SW 1271 (cell line): ENCODE measurements around the gene CYBB.

Experiments
- DNase-seq, 2 experiments: peaks; one replicate each; lab custom pipeline; 2025; lab: John Stamatoyannopoulos, UW

Gene CYBB

DNA sequence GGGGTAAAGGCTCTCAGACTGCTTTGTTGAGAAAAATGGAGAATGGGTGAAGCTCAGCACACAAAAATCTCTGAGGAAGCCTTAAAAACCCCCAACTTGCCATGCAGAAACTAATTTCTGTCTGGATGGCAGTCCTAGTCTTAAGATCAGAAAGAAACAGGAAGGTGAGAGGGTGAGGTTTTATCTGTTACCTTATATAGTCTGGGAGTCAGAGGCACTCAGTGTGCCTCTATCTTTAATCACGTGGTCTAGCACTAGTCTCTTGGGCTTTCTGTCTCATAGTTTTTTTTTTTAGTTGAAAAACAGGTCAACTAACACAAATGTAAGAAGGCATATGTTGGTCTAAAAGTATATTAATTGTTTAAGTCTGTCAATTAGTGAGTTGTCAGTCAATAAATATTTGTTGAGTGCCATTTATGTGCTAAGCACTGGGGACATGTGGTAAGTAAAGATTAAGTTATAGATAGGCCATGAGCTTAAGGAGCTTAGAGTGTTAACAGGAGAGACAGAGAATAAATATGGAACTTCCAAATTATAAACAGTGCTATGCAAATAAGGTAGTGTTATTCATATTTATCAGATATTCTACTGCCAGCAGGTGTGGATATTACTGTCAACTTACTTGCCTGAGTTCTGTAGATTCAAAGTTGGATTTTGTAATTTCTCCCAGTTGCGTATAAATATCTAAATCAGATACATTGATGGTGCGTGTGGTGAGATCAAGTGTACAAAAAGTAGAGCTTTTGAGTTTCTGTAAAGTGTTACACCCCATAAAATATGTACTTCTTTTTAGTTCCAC is 7.0 kb downstream of the CYBB start:
- DNase-seq: no peak

DNA sequence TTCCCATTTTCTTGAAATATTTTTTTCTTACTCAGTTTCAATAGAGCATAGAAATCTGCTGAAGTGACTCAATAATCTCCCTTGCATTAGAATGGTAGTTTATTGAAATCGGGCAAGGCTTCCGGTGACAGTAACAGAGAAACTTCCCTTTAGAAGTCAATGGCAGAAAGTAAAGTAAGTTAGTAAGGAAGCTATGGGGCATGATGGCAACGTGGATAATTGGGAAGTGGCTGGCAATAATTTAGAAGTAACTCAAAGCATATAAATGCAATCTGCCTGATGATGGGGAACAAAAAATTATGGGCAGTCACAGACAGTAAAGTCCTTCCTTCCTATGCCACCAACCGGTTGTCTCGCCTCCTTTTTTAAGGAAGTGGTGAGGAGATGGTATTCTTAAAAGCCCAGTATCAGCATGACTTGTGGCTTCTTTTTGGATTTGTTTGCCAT is 7.6 kb downstream of the CYBB start:
- DNase-seq: no peak

DNA sequence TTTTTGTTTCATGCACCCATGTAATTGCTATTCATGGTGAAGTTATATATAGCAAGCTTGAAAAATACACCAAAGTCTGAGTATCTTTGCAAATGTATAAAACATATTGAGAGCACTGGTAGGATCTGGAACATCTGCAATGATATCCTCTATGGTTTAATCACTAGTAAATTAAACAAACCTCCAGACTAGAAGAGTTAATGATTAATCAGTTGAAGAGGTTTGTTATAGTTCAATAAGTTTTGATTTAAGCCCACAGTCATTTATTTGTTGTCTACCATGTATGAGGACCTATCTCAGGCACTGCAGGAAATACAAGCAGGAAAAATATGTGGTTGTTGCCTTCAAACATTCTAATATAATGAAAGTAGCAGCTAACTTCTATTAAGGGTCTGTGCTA is 16.5 kb downstream of the CYBB start:
- DNase-seq: no peak

DNA sequence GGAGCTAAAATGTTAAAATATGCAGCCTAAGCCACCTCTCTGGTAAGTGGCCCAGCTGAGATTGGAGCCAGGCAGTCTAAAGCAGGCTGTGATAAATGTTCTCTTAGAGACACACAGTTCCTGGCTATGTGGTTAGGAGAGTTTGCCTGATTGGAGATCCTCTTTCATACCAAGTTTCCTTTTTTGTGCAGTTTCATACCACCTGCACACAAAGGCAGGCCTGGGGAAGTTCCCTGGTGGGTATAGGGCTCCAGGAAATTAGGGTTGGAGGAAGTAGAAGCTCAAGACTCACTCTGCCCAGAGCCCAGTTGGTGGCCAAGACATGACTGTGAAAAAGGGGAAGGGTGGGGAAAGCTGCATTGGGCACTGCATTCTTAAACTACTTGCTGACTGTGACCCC is 16.9 kb downstream of the CYBB start:
- DNase-seq: no peak

DNA sequence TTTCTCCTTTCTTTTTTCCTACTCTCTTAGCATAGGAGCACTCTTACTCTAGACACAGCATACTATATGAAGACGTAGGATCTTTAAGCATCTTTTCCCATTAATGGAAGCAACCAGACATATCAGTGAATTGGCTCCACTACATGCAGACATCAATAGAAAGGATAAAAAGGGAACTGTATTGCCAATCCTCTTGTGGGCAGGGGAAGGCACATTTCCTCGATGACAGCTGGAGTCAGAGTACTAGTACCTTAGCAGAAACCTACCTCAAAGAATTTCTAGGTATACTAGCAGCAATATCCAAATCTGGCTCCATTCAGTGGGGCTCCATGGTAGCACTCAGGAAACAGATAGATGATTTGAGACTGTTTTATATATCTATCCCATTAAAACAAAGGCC is 20.1 kb downstream of the CYBB start:
- no peak for DNase-seq

DNA sequence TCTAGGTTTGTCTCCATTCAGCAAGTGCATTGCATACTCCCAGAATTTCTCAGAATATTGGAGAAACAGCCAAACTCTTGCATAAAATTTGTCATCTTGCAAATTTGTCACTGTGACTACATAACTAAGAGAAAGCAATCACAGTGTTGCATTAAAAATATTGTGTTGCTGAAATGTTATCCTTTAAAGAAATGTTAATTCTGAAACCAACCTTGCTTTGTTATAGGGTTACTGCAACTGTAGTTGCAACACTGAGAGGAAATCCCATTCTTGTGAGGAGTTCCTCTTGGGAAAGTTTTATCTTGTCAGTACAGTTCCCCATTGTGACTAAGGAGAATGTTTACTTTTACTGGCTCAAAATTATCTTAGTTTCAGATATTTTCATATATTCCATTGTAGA is 20.9 kb downstream of the CYBB start:
- no peak for DNase-seq

DNA sequence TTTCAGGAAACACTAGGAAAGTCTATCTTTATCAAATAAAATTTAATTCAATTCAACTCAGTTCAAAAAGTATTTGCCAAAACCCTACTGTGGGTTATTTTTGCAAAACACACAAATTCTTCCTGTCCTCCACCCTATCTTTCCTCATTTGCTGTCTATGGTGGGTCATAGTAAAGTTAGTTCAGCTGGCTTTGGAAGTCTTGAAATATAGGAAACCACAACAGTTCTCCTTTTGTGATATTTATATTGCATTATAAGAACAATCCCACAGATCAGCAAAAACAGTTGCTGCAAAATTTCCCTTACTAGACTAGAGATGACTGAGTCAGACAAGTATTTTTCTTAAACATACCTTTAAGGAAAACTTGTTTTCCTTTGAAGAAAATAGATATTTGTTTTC is 22.2 kb downstream of the CYBB start:
- DNase-seq: no peak

DNA sequence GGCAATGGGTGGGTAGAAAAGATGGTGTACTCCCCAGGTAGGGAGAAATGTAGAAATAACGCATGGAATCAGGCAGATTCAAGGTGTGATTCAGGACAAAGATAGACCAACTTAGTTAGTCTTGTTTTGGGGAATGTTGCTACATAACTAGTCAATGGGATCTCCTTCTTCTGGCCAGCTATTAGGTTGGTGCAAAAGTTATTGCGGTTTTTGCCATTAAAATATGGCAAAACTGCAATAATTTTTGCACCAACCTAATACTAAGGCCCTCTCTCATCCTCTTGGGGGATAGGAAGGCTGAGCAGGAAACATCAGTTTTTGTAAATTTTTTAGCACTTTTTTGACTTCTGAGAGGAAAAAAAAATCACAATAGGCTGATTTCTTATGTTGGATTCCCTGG is 23.2 kb downstream of the CYBB start:
- DNase-seq: no peak

DNA sequence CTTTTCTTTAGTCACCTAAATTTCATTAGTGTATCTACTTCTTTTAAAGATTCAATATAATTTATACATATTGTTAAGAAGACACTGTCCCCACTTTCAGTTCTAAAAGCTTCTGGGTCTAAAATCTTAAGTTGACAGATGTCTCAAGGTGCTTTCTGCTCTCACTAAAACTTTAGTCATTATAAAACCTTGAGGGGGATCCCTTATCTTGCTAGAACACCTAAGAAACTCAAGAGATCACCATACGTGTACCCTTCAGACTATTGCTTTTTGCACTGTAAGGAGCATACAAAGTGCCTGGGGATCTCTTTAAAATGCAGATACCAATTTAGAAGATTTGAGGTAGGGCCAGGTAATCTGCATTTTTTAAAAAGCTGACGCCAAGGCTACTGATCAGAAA is 30.1 kb downstream of the CYBB start:
- DNase-seq: no peak

DNA sequence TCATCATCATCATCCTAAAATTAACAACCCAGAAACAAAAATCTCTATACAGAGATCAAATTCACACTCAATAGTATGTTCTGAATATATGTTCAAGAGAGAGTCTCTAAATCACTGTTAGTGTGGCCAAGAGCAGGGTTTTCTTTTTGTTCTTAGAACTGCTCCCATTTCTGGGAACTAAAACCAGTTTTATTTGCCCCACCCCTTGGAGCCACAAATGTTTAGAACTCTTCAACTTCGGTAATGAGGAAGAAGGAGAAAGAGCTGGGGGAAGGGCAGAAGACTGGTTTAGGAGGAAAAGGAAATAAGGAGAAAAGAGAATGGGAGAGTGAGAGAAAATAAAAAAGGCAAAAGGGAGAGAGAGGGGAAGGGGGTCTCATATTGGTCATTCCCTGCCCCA is 32.3 kb downstream of the CYBB start:
- no peak for DNase-seq

DNA sequence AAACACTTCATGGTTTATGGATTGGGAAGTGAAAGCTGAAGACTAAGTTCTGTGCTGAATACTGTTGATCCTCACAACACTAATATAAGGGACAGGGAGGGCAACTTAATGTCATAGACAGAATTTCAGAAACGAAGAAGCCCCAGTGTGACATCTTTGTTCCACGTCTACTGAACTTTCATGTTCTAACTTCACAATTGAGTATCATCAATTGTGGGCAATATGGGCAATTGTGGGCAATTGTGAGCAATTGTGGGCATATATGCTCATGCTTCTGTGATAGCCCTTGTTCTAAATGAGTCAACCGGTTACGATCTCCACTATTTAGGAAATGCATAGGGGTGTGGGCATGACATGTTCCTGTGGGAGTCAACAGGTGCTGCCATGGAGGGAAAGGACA is 33.7 kb downstream of the CYBB start:
- DNase-seq: no peak

DNA sequence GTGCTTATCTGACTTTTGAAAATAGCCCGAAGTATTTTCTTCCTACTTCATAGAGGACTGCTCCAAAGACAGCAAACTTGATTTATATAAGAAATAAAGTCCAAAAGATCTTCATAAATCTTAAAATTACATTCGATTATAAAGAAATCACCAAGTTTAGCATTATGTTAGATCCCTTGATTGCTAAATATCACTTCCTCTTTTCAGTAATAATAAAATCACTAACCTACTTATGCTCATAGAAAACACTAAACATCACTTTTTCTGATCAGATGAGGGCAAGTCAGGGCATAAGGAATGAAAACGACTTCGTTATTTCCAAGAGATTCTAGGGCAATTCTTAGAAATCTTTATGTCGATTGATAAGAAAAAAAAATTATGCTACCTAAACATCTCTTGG is 35.5 kb downstream of the CYBB start:
- no peak for DNase-seq

DNA sequence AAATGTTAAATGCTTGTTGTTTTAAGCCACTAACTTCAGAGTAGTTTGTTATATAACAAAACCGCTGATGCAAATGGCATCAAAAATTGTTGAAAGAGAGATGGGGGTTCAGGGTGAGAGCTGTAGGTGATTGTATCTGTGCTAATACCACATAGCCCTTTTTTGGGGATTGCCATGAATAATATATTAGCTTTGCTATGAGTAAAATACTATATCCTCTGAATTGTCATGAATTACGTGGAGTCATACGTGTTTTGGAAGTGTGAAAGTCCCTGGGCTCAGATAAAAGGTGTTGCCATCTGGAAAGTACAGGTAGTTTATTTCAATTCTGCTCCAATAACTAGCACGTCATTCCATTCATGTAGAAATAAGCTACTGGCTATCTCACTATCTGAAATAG is 36.9 kb downstream of the CYBB start:
- no peak for DNase-seq

DNA sequence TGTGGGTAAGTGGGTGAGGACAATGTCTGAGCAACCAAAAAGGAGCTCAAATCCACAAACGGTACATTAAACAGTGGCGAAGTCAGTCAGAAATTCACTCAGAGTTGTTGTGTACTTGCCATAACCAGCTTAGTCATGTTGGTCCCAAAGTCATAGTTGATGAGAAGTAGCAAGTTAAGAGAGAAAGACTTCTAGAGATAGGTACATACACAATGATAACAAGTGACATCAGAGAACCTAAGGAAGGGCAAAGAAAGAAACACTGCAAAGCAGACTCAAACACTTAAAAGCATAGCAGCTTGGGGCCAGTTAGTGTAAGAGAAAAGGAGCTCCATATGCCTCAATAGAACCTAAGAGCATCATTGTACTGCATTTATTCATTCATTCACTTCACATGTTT is 37.3 kb downstream of the CYBB start:
- no peak for DNase-seq

DNA sequence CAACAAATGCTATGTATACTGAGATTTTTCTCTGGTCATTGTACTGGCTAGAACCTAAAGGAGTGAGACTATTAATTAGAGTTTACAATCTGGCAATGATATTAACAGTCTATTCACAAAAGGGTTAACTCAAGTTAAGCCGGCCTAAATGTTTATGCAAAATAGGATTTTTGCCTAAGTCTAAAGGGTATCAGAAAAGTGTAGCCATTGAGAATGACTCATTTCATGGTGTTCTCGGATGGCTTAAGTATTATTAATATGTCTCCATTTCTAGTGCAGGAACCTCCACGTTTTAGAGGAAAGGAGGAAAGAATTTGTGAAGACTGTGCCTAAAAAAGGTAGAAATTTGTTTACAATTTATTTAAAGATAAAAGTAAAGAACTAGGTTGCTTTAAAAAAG is 37.7 kb downstream of the CYBB start:
- no peak for DNase-seq

DNA sequence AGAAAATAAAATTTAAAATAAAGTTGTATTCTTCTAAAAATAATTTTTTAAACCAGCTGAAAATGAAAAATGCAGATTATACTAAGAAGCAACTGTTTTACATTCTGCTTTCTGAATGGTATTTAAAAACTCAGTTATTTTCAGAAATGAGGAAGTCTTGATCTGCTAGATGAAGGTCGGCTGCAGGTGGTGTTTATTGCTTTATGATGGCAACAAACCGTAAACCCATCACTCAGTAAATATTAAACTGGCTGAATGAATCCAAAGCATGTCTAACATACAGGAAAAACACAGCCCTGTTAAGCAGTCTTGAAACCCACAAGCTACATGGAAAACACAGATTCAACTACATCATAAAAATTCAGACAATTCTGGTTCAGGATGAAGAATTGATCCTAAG is 38.2 kb downstream of the CYBB start:
- no peak for DNase-seq

DNA sequence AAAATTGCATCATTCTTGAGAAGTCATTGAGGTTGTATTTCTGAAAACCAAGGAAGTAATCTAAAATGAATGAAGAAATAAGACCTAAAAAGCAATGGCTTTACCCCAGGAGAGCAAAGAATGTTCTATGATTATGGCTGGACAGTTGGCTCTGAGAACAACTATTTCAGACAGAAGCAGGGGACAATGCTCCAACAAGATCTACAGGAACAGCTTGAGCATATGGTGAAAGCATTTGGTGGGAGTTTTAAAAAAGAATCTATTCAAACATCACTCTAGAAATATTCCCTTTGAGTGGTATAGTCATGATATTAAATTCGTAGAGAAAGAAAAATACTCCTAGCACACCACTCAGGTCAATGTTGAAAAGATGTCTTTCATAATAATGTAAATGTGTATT is 40.8 kb downstream of the CYBB start:
- no peak for DNase-seq

DNA sequence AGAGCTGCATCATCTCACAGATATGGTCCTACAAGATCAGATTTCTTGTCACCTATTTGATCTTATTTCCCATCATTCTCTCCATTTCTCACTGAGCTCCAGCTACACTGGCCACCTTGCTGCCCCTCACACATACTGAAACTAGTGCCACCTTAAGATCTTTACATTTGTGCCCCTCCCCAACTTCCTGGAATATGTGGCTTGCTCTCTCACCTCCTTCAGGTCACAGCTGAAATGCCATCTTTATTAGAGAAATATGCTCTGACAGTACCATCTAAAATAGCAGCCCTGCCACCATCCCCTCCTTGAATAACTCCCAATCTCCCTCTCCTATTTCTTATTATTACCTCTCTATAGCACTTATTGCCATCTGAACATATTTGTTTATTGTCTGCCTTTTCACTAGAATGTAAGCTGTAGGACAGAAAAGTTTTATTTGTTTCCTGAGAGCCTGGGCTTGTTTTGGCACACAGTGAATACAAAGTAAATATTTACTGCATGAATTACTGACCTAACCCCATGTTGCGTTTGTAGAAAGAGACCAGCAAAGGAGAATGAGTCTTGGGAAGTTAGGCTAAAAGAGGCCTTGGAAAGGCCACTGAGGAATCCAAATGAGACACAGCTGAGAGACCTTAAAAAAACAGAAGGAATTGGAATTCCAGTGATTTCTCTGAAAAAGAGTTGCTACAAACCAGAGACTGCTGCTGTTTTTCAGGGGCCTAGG is 44.8 kb downstream of the CYBB start:
- no peak for DNase-seq

DNA sequence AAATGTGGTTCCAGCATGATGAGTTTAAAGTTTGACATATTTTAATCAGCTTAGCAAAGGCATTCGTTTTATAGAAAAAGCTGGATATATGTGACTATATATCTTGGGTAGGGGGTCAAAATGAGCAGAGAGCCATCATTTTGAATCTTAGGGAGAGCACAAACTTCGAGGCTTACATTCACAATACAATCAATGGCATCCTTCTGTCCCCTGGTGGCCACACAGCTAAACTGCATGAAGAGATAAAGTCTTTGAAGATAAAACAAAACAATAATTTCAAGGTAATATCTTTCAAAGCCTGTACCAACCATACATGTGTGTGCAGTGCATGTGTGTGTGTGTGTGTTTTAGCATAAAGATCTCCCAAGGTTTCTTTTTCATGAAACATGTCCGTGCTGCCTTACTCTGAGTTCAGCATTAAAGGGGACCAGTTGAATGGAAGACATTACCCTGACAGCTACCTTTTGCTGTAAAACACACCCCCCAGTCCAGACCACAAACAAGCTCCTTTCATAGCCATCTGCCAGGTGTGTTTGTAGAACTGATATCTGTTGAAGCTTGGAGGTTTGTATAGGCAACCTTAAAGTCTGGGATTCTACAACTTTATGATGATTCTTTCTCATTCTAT is 45.5 kb downstream of the CYBB start:
- DNase-seq: peak in 1 of 2 experiments; percentile 0

DNA sequence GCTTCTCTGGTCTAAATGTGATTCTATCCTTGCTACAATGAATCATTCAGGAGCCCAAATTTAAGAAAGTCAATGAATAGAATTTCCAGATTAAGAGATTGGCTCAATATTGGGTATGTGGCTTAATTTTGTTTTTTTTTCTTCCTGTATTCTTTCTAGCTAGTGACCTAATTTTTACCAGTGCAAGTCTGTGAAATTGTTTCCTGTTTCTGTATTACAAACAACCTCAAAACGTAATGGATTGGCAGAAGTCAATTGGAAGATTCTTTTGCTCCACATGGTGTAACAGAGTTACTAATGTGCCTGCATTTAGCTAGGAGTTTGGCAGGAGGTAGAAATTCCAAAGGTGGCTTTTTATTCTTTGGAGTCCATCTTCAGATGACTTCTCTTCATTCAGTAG is 49.9 kb downstream of the CYBB start:
- no peak for DNase-seq

DNA sequence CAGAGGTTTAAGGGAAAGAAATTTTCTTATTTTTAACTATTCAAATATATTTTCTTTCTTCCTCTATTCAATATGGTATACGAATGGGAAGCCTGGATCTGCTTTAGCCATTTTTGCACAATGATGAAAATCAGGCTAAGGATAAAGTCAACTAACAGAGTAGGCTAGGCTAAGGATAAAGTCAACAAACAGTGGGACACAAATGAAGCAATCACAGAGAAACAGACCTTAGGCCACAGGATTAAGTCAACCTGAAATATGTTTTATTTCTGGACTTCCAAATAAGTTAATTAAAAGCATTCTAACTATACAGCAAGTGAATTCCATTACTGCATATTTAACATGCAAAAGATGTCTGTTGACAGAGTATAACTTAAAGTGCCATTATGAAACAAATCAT is 50.5 kb downstream of the CYBB start:
- DNase-seq: no peak

DNA sequence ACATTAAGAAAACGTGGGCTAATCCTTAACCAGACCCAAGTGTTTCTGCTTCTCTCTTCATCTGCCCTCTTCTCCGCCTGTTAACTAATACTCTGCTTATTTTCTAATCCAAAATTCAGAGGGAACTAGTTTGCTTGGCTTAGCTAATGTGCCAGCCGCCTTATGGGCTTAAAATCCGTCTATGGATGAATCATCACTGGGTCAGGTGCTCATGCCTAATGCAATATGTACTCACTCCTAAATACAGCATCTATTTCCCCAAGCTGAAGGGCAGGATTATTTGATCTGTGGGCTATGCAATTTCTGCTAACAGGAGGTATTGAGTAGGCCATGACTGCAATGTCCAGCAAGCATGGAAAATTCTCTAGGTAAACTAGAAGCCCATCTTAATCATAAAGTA is 55.1 kb downstream of the CYBB start:
- DNase-seq: no peak

DNA sequence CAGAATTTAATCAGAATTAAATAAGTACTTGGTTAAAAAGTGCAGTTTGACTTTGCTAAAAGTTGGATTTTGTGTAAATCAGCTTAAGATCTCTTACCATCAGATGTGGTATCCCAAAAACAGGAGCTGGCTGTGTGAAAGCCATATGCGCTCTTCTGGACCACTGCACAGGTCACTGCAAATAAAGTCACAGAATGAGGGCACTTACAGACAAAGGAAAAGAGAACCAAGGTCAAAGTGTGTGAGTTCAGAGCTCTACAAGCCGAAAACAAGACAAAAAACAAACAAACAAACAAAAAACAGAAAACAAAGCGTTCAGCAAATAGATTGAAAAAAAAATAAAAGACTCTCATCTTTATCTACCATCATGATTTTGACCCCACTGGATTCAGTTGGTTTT is 61.1 kb downstream of the CYBB start:
- DNase-seq: no peak
